ENCODE measurements around the gene EDC4. TPM values are rescaled to one million over a fixed set of nuclear protein-coding genes. Genes with fewer than 3 reads are reported as not detected.
"Not testable (repeated sequence)": the region's sequence is repeated elsewhere in the genome, so short reads cannot be mapped to it uniquely, and the experiment has no call there.

Gene EDC4
- total RNA-seq, 4 donors from 2014 or later = 31.4 to 68.2 (median 41.2) TPM

DNA sequence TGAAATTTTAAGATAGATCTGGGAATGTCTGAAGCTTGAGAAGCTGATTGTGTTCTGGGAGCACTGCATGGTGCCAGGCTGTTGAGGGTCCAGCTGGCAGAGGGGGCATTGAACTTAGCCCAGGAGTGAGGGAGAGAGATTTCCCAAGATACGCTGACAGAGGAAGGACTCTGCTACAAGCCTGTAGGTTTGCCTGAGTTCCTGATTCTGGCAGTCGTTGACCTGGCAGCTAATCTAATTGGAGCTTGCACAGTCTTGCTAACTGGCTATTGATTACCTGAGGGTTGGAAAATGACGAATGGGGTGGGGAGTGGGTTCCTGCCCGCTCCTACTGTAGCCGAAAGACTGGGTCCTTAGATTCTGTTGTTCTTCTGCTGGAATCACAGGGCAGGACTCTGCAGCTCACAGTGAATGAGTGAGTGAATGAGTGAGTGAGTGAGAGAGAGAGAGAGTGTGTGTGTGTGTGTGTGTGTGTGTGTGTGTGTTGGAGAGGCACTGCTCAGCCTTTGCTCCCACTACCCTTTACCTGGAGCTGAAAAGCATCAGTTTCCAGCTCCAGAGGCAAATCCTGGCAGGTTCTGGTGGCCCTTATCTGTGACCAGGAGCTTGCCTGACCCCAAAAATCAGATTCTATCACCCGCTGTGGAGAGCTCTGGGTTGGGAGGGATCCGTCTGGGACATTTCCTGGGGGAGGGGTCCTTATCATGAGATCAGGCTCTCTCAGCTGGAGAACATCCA, 42.1 kb downstream of the EDC4 start:
- H3K27me3 ChIP-seq = no peaks in the 10 kb centered on the region
- peaks cover 28 to 54% of the 10 kb centered on the region in 2 donors for H3K4me1 ChIP-seq
- 85 to 86% methylated on average over 7 of the region's 7 CpGs for WGBS, 2 donors
- peak overlapping the region in 1 of 3 donors; percentile 1 for H3K27ac ChIP-seq
- DNase-seq = no peak
- peaks cover 0 to 8% of the 10 kb centered on the region in 2 donors for H3K36me3 ChIP-seq
- no peak overlapping the region for H3K4me3 ChIP-seq (replicated peaks in 1 of 3)
- intact Hi-C loops (cut with DNase I) = no loop called here
- H3K9me3 ChIP-seq = no peaks in the 10 kb centered on the region
- TF ChIP-seq POLR2A (IDR thresholded peaks at IDR 0.05) (no peak), CTCF (IDR thresholded peaks at IDR 0.05) (no peak)

DNA sequence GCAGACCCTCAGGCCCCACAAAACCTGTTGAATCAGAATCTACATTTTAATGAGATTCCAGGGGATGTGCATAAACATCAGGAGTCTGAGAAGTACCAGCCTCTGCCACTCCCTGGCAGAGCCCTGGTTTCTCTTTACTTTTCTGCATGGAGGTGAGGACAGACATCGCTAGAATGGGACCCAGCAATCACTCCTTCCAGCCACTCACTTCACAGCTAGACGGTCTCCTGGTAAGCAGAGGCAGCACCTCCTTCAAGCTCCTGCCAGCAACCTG, 42.6 kb downstream of the EDC4 start:
- H3K36me3 ChIP-seq; H3K4me3 ChIP-seq (replicated peaks in 1 of 3); intact Hi-C loops (cut with DNase I); H3K27me3 ChIP-seq; DNase-seq; H3K9me3 ChIP-seq: not testable (repeated sequence)
- peaks cover 28 to 55% of the 10 kb centered on the region in 2 donors for H3K4me1 ChIP-seq
- 27 to 46% methylated on average over 2 of the region's 2 CpGs for WGBS, 2 donors
- H3K27ac ChIP-seq = peak overlapping the region in 1 of 3 donors; percentile 72

- no peaks in the 10 kb centered on the region for H3K9me3 ChIP-seq
- no peak overlapping the region for H3K4me3 ChIP-seq (replicated peaks in 1 of 3)
- WGBS, 2 donors = 44 to 66% methylated on average over 7 of the region's 7 CpGs
- intact Hi-C loops (cut with DNase I) = no loop called here
- H3K4me1 ChIP-seq = peaks cover 28 to 55% of the 10 kb centered on the region in 2 donors
- peak overlapping the region in 2 of 3 donors; percentile 67 to 72 for H3K27ac ChIP-seq
- TF ChIP-seq CTCF (IDR thresholded peaks at IDR 0.05) (no peak), POLR2A (IDR thresholded peaks at IDR 0.05) (no peak)
- no peaks in the 10 kb centered on the region for H3K27me3 ChIP-seq
- DNase-seq = peak; percentile 46 to 50
- H3K36me3 ChIP-seq = peaks cover 0 to 5% of the 10 kb centered on the region in 2 donors
Measured at GRCh38 chr16:67915831-67916723, 43.2 kb downstream of the EDC4 start.

- Histone ChIP-seq H3K27me3 (no peaks in the 10 kb centered on the region), H3K27ac (peak overlapping the region; percentile 52 to 72 (median 67)), H3K36me3 (no peaks in the 10 kb centered on the region), H3K4me3 (replicated peaks in 1 of 3) (no peak overlapping the region), H3K4me1 (peaks cover 29 to 58% of the 10 kb centered on the region in 2 donors), H3K9me3 (no peaks in the 10 kb centered on the region)
- DNase-seq = peak; percentile 92 to 94
- TF ChIP-seq CTCF (IDR thresholded peaks at IDR 0.05) (no peak), POLR2A (IDR thresholded peaks at IDR 0.05) (no peak)
- intact Hi-C loops (cut with DNase I) = no loop called here
- WGBS, 2 donors = 45 to 46% methylated on average over 4 to 5 of the region's 6 CpGs
Measured at GRCh38 chr16:67917140-67917851, 44.4 kb downstream of the EDC4 start.

DNA sequence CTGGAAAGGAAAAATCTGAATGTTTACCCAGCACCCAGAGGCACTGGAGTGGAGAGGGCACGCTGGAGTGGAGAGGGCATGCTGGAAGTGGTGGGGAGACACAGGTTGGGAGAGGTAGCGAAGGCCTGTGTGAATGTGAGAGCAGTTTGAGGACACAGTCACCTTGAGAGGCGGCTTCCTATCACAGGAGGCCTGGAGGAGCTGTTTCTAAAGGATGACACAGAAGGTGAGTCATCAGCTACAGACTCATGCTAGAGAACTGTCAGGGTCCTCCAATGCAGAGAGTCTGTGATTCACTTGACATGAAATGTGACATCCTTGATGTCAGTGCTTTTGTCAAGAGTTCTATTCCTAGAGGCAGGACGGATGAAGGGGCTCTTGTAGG, 45.0 kb downstream of the EDC4 start:
- Histone ChIP-seq H3K27ac (peak overlapping the region; percentile 52 to 72 (median 67)), H3K27me3 (no peaks in the 10 kb centered on the region), H3K9me3 (no peaks in the 10 kb centered on the region), H3K4me3 (replicated peaks in 1 of 3) (no peak overlapping the region), H3K4me1 (peaks cover 32 to 64% of the 10 kb centered on the region in 2 donors), H3K36me3 (no peaks in the 10 kb centered on the region)
- TF ChIP-seq POLR2A (IDR thresholded peaks at IDR 0.05) (no peak), CTCF (IDR thresholded peaks at IDR 0.05) (no peak)
- DNase-seq = peak; percentile 77 to 78
- WGBS, 2 donors = 31 to 55% methylated on average over 4 of the region's 4 CpGs
- intact Hi-C loops (cut with DNase I) = no loop called here
